ENCODE data around the gene LCN6. TPM values are rescaled to one million over a fixed set of nuclear protein-coding genes. Genes with fewer than 3 reads are reported as not detected.
A peak's percentile ranks its signal among the peaks of the same experiment; 100 is the strongest.

LCN6 gene
- total and polyA plus RNA-seq, 9 of the 15 experiments (the other 6 are each of a cell fraction or from before 2014, with no cell fraction given): 0.10 to 0.45 (median 0.37) TPM; not detected in 5

DNA sequence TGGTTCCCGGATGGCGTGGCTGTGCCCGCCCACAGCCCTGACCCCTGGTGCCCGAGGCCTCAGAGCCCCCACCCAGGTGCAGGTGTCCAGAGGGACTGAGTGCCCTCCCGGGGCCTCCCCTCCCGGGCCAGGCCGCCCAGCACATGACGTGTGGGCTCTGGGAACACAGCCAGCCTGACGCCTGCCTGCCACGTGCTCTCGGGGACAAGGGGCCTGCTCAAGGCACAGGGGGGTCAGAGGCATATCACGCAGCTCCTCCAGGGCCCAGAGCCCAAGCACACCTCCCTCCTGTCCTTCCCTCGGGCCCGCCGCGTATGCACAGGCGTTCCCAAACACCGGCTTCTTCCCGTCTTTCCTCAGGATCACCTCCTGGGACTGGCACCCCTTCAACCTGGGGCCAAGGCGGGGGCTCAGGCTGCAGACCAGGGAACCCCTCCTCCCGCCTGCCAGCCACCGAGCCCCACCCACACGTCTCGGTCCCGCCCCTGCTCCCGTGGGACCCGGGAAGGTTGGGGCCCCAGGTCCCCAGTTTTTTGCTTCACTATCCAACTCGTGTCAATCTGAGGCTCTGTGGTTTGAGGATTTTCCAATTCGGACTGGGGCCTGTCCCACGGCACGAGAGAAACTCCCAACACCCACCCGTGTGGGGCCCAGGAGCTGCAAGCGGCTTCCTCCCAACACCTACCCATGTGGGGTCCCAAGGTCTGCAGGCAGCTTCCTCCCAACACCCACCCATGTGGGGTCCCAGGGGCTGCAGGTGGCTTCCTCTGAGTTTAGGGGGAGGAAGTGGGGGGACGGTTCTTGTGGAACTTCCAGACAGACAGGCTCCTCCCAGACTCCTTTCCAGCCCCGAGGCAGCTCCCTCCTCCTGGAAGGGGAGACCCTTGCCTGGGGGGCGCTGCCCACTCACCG, 7.1 kb downstream of the LCN6 start (continued):
- 0 out of 2 replicates have a peak, but pooled peaks have one; percentile 9 for TF ChIP-seq USF2 (CRISPR knock-in tag; IDR thresholded peaks at IDR 0.05)
- TF ChIP-seq ZNF717 (CRISPR knock-in tag; IDR thresholded peaks at IDR 0.05): no peak
- peak; percentile 84 for TF ChIP-seq MGA (IDR thresholded peaks at IDR 0.05)
- peak; percentile 26; the same call in 1 of the 2 replicates for TF ChIP-seq TFAP4 (CRISPR knock-in tag; IDR thresholded peaks at IDR 0.05; ENCODE audit: borderline replicate concordance)
- peak; percentile 74 for TF ChIP-seq L3MBTL2 (IDR thresholded peaks at IDR 0.05)
- no peak for TF ChIP-seq MITF (IDR thresholded peaks at IDR 0.05)
- TF ChIP-seq SAFB (IDR thresholded peaks at IDR 0.05; ENCODE audit: borderline replicate concordance, low read depth, low read length): 0 out of 2 replicates have a peak, but pooled peaks have one; percentile 29
- peak in 1 of 2 experiments; percentile 62; a peak in 3 of 4 replicates for TF ChIP-seq MNT (conservative IDR thresholded peaks at IDR 0.05)

All from K562 (cell line).